ENCODE data around the gene PHGDH.

DNA sequence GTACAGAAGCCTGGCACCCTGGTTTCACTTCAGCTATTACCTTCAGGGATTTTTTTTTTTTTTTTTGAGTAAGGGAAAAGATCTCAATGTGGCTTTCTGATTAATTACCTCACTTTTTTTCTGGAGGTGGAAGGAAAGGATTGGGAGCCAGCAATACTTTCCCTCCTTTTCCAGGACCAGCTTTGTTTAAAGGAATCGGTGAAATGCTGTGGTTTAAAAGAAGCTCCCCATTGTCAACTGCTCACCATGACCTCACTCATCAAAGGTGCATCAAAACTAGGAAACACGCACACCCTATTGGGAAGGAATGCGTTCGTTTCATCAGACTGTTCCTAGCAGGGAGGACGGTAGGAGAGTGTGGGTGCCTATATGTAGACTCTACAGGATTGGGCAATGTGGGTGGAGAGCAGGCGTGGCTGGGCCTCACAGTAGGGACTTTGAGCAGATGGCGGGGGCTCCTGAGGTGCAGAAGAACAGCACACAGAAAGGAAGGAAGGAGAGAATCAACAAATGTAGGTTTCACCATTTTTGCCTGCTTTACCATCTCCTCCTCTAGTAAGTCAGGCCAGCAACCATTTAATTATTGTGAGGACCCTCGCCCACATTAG lies 13.0 kb downstream of the PHGDH start:
- no peak for TF ChIP-seq CTCF (conservative IDR thresholded peaks at IDR 0.05; ENCODE audit: low read depth, low read length)
- TF ChIP-seq EZH2 (IDR thresholded peaks at IDR 0.05; ENCODE audit: borderline replicate concordance, low read depth, low read length, poor library complexity, severe bottlenecking), result no peak

Data from A673 (cell line).